Measurements from ENCODE around the gene FXYD6. TPM values are rescaled to one million over a fixed set of nuclear protein-coding genes. Genes with fewer than 3 reads are reported as not detected.

The FXYD6 gene
- total and polyA plus RNA-seq, 9 of the 15 experiments (the other 6 are each of a cell fraction or from before 2014, with no cell fraction given): 0.07 to 0.35 TPM; not detected in 7

GRCh38 chr11:117907276-117908108 lies 31.0 kb upstream of the FXYD6 start (continued):
- TF ChIP-seq CHD7 (IDR thresholded peaks at IDR 0.05; ENCODE audit: low read depth, low read length) (no peak), TEAD1 (CRISPR knock-in tag; IDR thresholded peaks at IDR 0.05) (no peak), RBM34 (IDR thresholded peaks at IDR 0.05; ENCODE audit: borderline replicate concordance, insufficient read depth, low read length) (no peak), POLR2H (tag; IDR thresholded peaks at IDR 0.05; ENCODE audit: low read depth) (no peak), ZFP30 (CRISPR knock-in tag; IDR thresholded peaks at IDR 0.05; ENCODE audit: borderline replicate concordance) (no peak), TAF7 (tag; IDR thresholded peaks at IDR 0.05) (no peak), U2AF2 (optimal IDR thresholded peaks at IDR 0.05; ENCODE audit: low read depth, low read length) (no peak), PML (IDR thresholded peaks at IDR 0.05; ENCODE audit: low read length) (no peak; the same call in 1 of the 2 replicates), ZNF408 (CRISPR knock-in tag; IDR thresholded peaks at IDR 0.05; ENCODE audit: low read depth) (no peak), NR2F6 (CRISPR knock-in tag; IDR thresholded peaks at IDR 0.05) (no peak), ZNF239 (CRISPR knock-in tag; IDR thresholded peaks at IDR 0.05) (no peak), MED1 (CRISPR knock-in tag; IDR thresholded peaks at IDR 0.05; ENCODE audit: borderline replicate concordance) (no peak), CREB5 (CRISPR knock-in tag; IDR thresholded peaks at IDR 0.05) (no peak)

Measured in K562 (cell line).